HepG2 (cell line): Measurements from ENCODE around the gene CHID1. TPM values are rescaled to one million over a fixed set of nuclear protein-coding genes. Genes with fewer than 3 reads are reported as not detected.

Experiments used
- ARNTL ChIP-seq: sonication (generic); formaldehyde crosslinking; IDR thresholded peaks from 2 replicates; pipeline ENCODE4 v1.4.0; 2020; ENCODE audit warnings: mild to moderate bottlenecking, missing genetic modification reagents
- ATF7 ChIP-seq, 2 experiments: fragments of 450-650 bp in 1 of 2; sonication (generic) in 1 of 2; formaldehyde crosslinking in 1 of 2; IDR thresholded peaks; 2 replicates each; pipeline versions ENCODE4 v1.4.0 to v1.6.1; 2016 to 2020; ENCODE audit warnings: antibody characterized with exemption in 1 of 2, mild to moderate bottlenecking in 1 of 2, missing genetic modification reagents in 1 of 2
- BHLHE40 ChIP-seq: IDR thresholded peaks from 2 replicates; pipeline ENCODE4 v1.6.1; 2011; ENCODE audit warnings: low read length, improper control_type of control experiment
- HOXA5 ChIP-seq: sonication (generic); formaldehyde crosslinking; IDR thresholded peaks from 2 replicates; pipeline ENCODE4 v1.4.0; 2020; ENCODE audit warnings: missing genetic modification reagents
- KDM2A ChIP-seq: sonication (generic); formaldehyde crosslinking; IDR thresholded peaks from 2 replicates; pipeline ENCODE4 v1.4.0; 2020; ENCODE audit warnings: low read depth, missing genetic modification reagents, borderline replicate concordance
- KMT2B ChIP-seq: IDR thresholded peaks from 2 replicates; pipeline ENCODE4 v1.6.1; 2016; ENCODE audit warnings: missing genetic modification reagents, missing compliant biosample characterization
- MNT ChIP-seq: fragments of 450-650 bp; IDR thresholded peaks from 2 replicates; pipeline ENCODE4 v1.6.1; 2016
- NKX3-1 ChIP-seq: sonication (generic); formaldehyde crosslinking; IDR thresholded peaks from 2 replicates; pipeline ENCODE4 v1.5.0; 2020; ENCODE audit warnings: missing genetic modification reagents
- SSRP1 ChIP-seq: IDR thresholded peaks from 2 replicates; pipeline ENCODE4 v1.6.1; 2016; ENCODE audit warnings: control low read depth
- TERF1 ChIP-seq: sonication (generic); formaldehyde crosslinking; IDR thresholded peaks from 2 replicates; pipeline ENCODE4 v1.8.0; 2022; ENCODE audit warnings: mild to moderate bottlenecking, missing genetic modification reagents, moderate library complexity
- USF2 ChIP-seq, 2 experiments: sonication (generic) in 1 of 2; formaldehyde crosslinking in 1 of 2; IDR thresholded peaks; 2 replicates each; pipeline versions ENCODE4 v1.5.1 to v1.6.1; 2011 to 2020; ENCODE audit warnings: borderline replicate concordance in 1 of 2, low read depth in 1 of 2, low read length in 1 of 2, mild to moderate bottlenecking in 1 of 2, missing genetic modification reagents in 1 of 2, moderate library complexity in 1 of 2
- ZFP62 ChIP-seq: sonication (generic); formaldehyde crosslinking; IDR thresholded peaks from 2 replicates; pipeline ENCODE4 v1.4.0; 2020; ENCODE audit warnings: missing genetic modification reagents
- ZMAT3 ChIP-seq: sonication (generic); formaldehyde crosslinking; conservative IDR thresholded peaks from 2 replicates; pipeline ENCODE4 v1.7.0; 2021; ENCODE audit warnings: missing genetic modification reagents
- ZNF225 ChIP-seq: sonication (generic); formaldehyde crosslinking; IDR thresholded peaks from 2 replicates; pipeline ENCODE4 v1.4.0; 2020; ENCODE audit warnings: mild to moderate bottlenecking, missing genetic modification reagents
- ZNF496 ChIP-seq: sonication (generic); formaldehyde crosslinking; IDR thresholded peaks from 2 replicates; pipeline ENCODE4 v1.8.1; 2023; ENCODE audit warnings: mild to moderate bottlenecking, moderate library complexity, missing genetic modification reagents; ENCODE audit not compliant: insufficient replicate concordance
- ZNF564 ChIP-seq: sonication (generic); formaldehyde crosslinking; IDR thresholded peaks from 2 replicates; pipeline ENCODE4 v1.8.1; 2023; ENCODE audit warnings: mild to moderate bottlenecking, missing genetic modification reagents
- ZNF703 ChIP-seq: sonication (generic); formaldehyde crosslinking; IDR thresholded peaks from 2 replicates; pipeline ENCODE4 v1.5.1; 2020; ENCODE audit warnings: missing genetic modification reagents, mild to moderate bottlenecking, moderate library complexity, borderline replicate concordance
- ZNF878 ChIP-seq: sonication (generic); formaldehyde crosslinking; IDR thresholded peaks from 2 replicates; pipeline ENCODE4 v1.8.1; 2023; ENCODE audit warnings: mild to moderate bottlenecking, missing genetic modification reagents, moderate library complexity
- polyA plus RNA-seq, 8 experiments: library from polyadenylated mRNA; depleted of rRNA in 3 of 8; stranded (reverse) in 7 of 8; unstranded in 1 of 8; fragments of >200 nt; fragmentation: Illumina TruSeq in 4 of 8; extraction: Trizol in 4 of 8; gene quantifications; 2 replicates each; pipeline versions ENCODE4 v1.2.1 to v1.2.3, GENCODE V29; 2011 to 2016; ENCODE audit warnings: low read depth in 4 of 8, missing spikeins in 1 of 8, mixed read lengths in 1 of 8; ENCODE audit not compliant: insufficient read depth in 1 of 8
- total RNA-seq, 5 experiments: library from RNA; depleted of rRNA; stranded (reverse); fragments of >200 nt; fragmentation: Illumina TruSeq; extraction: Trizol; gene quantifications; 2 replicates each; pipeline ENCODE4 v1.2.3, GENCODE V29; 2016; ENCODE audit warnings: low read depth in 1 of 5
- TF ChIP-seq, protein P1 (sequence below): sonication (generic); formaldehyde crosslinking; IDR thresholded peaks from 2 replicates; pipeline ENCODE4 v1.5.0; 2020; ENCODE audit warnings: missing genetic modification reagents

The CHID1 gene
- total and polyA plus RNA-seq, 2 of the 13 experiments (the other 11 are each of a cell fraction or from before 2014, with no cell fraction given), result 65.1 to 93.6 TPM

DNA sequence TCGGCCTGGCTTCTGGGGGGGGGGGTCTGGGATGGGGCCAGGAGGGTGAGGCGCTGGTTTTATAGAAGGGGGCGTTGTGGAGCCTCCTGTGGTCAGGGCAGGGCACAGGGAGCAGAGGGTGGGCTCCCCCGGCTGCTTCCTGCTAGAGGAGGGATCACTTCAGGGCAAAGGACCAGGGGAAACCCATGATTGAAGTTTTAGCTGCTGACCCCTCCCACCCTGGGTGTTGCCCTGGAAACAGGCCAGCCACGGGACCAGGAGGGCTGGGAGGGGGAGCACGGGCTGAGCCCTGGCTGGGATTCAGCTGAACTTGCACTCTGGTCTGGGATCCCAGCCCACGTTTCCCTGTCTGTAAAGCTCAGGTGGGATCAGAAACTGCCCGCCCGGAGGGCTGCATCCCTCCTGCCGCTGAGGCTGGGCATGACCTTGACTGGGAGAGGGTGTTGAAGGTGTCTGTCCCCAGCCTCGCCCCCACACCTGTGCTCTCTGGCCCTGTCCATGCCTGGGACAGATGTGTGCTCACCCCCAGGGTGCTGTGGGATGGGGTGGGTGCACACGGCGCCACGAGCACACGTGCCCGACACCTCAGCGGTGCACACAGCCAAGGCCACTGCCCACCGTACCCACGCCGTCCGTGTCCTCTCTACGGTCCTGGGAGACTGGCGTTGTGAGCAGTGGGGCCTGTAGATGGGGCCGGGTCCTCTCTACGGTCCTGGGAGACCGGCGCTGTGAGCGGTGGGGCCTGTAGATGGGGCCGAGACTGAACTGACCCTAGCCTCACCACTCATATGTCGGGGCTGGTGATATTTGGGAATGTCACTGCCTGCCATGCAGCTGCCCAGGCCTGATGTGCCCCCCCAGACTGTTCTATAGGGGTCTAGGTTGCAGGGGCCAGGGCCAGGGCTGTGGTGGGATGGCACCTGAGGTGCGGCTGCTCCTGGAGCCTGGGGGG is 65.6 kb downstream of the CHID1 start (continued):
- TF ChIP-seq KMT2B (CRISPR knock-in tag) (no peak), SSRP1 (CRISPR knock-in tag) (no peak), NKX3-1 (CRISPR knock-in tag) (no peak), BHLHE40 (peak; percentile 42), ZMAT3 (no peak), ZNF564 (no peak), KDM2A (CRISPR knock-in tag) (0 out of 2 replicates have a peak, but pooled peaks have one; percentile 41), ZNF703 (CRISPR knock-in tag) (no peak), USF2 (IDR thresholded peaks at IDR 0.05; ENCODE audit: low read depth, low read length) (no peak), USF2 (CRISPR knock-in tag; IDR thresholded peaks at IDR 0.05; ENCODE audit: borderline replicate concordance) (no peak), ZNF878 (CRISPR knock-in tag) (no peak), ZNF225 (no peak; the same call in 1 of the 2 replicates), ATF7 (IDR thresholded peaks at IDR 0.05) (no peak), ATF7 (CRISPR knock-in tag; IDR thresholded peaks at IDR 0.05) (no peak), ARNTL (CRISPR knock-in tag) (no peak), TERF1 (no peak), ZFP62 (no peak), MNT (no peak), ZNF496 (CRISPR knock-in tag) (no peak), HOXA5 (no peak)
- TF ChIP-seq, protein P1, sequence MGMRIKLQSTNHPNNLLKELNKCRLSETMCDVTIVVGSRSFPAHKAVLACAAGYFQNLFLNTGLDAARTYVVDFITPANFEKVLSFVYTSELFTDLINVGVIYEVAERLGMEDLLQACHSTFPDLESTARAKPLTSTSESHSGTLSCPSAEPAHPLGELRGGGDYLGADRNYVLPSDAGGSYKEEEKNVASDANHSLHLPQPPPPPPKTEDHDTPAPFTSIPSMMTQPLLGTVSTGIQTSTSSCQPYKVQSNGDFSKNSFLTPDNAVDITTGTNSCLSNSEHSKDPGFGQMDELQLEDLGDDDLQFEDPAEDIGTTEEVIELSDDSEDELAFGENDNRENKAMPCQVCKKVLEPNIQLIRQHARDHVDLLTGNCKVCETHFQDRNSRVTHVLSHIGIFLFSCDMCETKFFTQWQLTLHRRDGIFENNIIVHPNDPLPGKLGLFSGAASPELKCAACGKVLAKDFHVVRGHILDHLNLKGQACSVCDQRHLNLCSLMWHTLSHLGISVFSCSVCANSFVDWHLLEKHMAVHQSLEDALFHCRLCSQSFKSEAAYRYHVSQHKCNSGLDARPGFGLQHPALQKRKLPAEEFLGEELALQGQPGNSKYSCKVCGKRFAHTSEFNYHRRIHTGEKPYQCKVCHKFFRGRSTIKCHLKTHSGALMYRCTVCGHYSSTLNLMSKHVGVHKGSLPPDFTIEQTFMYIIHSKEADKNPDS (CRISPR knock-in tag), result no peak
